K562 (cell line): ENCODE measurements around the gene TP53BP1. TPM values are rescaled to one million over a fixed set of nuclear protein-coding genes. Genes with fewer than 3 reads are reported as not detected.

Experiments used
- ARID1B ChIP-seq: fragments of 450-650 bp; IDR thresholded peaks from 2 replicates; pipeline ENCODE4 v1.6.1; 2016; ENCODE audit warnings: antibody characterized with exemption, mild to moderate bottlenecking, inconsistent platforms
- BMI1 ChIP-seq: fragments of 150-350 bp; IDR thresholded peaks from 2 replicates; pipeline ENCODE4 v1.6.1; 2014; ENCODE audit warnings: low read length
- CEBPB ChIP-seq: fragments of 450-650 bp; IDR thresholded peaks from 2 replicates; pipeline ENCODE4 v1.6.1; 2016; ENCODE audit warnings: missing genetic modification characterization, missing compliant biosample characterization
- CREM ChIP-seq: IDR thresholded peaks from 2 replicates; pipeline ENCODE4 v1.6.1; 2014; ENCODE audit warnings: antibody characterized with exemption, low read depth
- ELK3 ChIP-seq: fragments of 450-650 bp; formaldehyde crosslinking; IDR thresholded peaks from 2 replicates; pipeline ENCODE4 v1.4.0; 2020; ENCODE audit warnings: mild to moderate bottlenecking
- KDM1A ChIP-seq, 2 experiments: fragments of 450-650 bp; IDR thresholded peaks; 2 replicates each; pipeline ENCODE4 v1.6.1; 2016; ENCODE audit warnings: mild to moderate bottlenecking in 2 of 2
- MCM3 ChIP-seq: fragments of 450-650 bp; IDR thresholded peaks from 2 replicates; pipeline ENCODE4 v1.6.1; 2016
- MIER1 ChIP-seq: fragments of 450-650 bp; IDR thresholded peaks from 2 replicates; pipeline ENCODE4 v1.6.1; 2016; ENCODE audit warnings: antibody characterized with exemption, mild to moderate bottlenecking, low read depth
- OTX1 ChIP-seq: fragments of 450-650 bp; formaldehyde crosslinking; IDR thresholded peaks from 2 replicates; pipeline ENCODE4 v1.4.0; 2022; ENCODE audit warnings: mild to moderate bottlenecking
- PTTG1 ChIP-seq: fragments of 450-650 bp; IDR thresholded peaks from 2 replicates; pipeline ENCODE4 v1.6.1; 2016; ENCODE audit warnings: low read depth, mild to moderate bottlenecking, missing genetic modification characterization, missing compliant biosample characterization
- RAD21 ChIP-seq, 2 experiments: fragments of 250-450 bp in 1 of 2; fragments of 450-650 bp in 1 of 2; sonication (Bioruptor Pico) in 1 of 2; formaldehyde crosslinking in 1 of 2; IDR thresholded peaks in 1 of 2; conservative IDR thresholded peaks in 1 of 2; 2 replicates each; pipeline versions ENCODE4 v1.4.0 to v1.8.0; 2020 to 2022; ENCODE audit warnings: mild to moderate bottlenecking in 2 of 2, moderate library complexity in 1 of 2
- RAD51 ChIP-seq: fragments of 450-650 bp; IDR thresholded peaks from 2 replicates; pipeline ENCODE4 v1.7.1; 2016; ENCODE audit warnings: low read depth, mild to moderate bottlenecking, borderline replicate concordance
- UBTF ChIP-seq, 2 experiments: IDR thresholded peaks; 2 replicates each; pipeline ENCODE4 v1.6.1; 2012; ENCODE audit warnings: improper control_type of control experiment in 2 of 2, low read depth in 2 of 2, low read length in 2 of 2, borderline replicate concordance in 1 of 2
- ZKSCAN3 ChIP-seq: fragments of 250-450 bp; sonication (Bioruptor Pico); IDR thresholded peaks from 2 replicates; pipeline ENCODE4 v1.4.0; 2020
- ZNF143 ChIP-seq: sonication (generic); formaldehyde crosslinking; IDR thresholded peaks from 2 replicates; pipeline ENCODE4 v1.9.0; 2022; ENCODE audit warnings: mild to moderate bottlenecking, missing genetic modification reagents
- ZNF778 ChIP-seq: fragments of 450-650 bp; formaldehyde crosslinking; IDR thresholded peaks from 2 replicates; pipeline ENCODE4 v1.4.0; 2020; ENCODE audit warnings: mild to moderate bottlenecking, moderate library complexity
- polyA plus RNA-seq, 8 experiments: library from polyadenylated mRNA; depleted of rRNA in 4 of 8; stranded (reverse) in 5 of 8; unstranded in 3 of 8; fragments of >200 nt; fragmentation: Nextera tagmentation in 2 of 8; fragmentation: Illumina TruSeq in 1 of 8; extraction: Ambion mirVana in 2 of 8; extraction: Trizol in 1 of 8; gene quantifications; 2 replicates each; pipeline versions ENCODE4 v1.2.1 to v1.2.3, GENCODE V29; 2011 to 2014; ENCODE audit warnings: inconsistent platforms in 1 of 8, missing spikeins in 1 of 8
- total RNA-seq, 7 experiments: library from RNA; depleted of rRNA in 6 of 7; stranded (reverse); fragments of >200 nt in 6 of 7; fragmentation: Illumina TruSeq in 2 of 7; extraction: Trizol in 2 of 7; gene quantifications; 2 replicates each; pipeline versions ENCODE4 v1.2.1 to v1.2.3, GENCODE V29; 2011 to 2021; ENCODE audit warnings: low replicate concordance in 1 of 7
- TF ChIP-seq, protein P1 (sequence below): fragments of 200-800 bp; sonication (Bioruptor generic); IDR thresholded peaks from 2 replicates; pipeline ENCODE4 v1.6.1; 2016; ENCODE audit warnings: missing genetic modification characterization, missing compliant biosample characterization
- TF ChIP-seq, protein P2 (sequence below): fragments of 450-650 bp; IDR thresholded peaks from 2 replicates; pipeline ENCODE4 v1.6.1; 2016; ENCODE audit warnings: low read depth, mild to moderate bottlenecking, moderate library complexity

The TP53BP1 gene
- total and polyA plus RNA-seq, 9 of the 15 experiments (the other 6 are each of a cell fraction or from before 2014, with no cell fraction given): 5.7 to 63.3 (median 30.9) TPM

DNA sequence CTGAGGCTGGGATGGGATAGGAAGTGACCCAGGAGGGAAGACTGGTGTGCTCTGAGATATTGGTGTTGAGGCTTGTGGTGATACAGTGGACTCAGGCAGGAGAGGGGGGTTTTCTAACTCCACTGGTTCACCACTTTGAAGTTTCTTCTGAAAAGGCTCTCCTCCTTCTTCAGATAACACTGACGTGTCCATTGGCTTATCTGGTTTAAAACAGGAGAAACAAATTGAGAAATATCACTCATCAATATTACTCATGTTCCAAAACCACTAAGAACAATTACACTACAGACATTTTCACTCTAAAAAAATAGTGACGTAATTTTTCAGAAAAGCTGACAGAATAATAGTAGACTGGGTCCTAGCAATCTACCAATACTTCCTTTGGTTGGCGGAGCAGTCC lies 23.1 kb downstream of the TP53BP1 start (continued):
- TF ChIP-seq, protein P1, sequence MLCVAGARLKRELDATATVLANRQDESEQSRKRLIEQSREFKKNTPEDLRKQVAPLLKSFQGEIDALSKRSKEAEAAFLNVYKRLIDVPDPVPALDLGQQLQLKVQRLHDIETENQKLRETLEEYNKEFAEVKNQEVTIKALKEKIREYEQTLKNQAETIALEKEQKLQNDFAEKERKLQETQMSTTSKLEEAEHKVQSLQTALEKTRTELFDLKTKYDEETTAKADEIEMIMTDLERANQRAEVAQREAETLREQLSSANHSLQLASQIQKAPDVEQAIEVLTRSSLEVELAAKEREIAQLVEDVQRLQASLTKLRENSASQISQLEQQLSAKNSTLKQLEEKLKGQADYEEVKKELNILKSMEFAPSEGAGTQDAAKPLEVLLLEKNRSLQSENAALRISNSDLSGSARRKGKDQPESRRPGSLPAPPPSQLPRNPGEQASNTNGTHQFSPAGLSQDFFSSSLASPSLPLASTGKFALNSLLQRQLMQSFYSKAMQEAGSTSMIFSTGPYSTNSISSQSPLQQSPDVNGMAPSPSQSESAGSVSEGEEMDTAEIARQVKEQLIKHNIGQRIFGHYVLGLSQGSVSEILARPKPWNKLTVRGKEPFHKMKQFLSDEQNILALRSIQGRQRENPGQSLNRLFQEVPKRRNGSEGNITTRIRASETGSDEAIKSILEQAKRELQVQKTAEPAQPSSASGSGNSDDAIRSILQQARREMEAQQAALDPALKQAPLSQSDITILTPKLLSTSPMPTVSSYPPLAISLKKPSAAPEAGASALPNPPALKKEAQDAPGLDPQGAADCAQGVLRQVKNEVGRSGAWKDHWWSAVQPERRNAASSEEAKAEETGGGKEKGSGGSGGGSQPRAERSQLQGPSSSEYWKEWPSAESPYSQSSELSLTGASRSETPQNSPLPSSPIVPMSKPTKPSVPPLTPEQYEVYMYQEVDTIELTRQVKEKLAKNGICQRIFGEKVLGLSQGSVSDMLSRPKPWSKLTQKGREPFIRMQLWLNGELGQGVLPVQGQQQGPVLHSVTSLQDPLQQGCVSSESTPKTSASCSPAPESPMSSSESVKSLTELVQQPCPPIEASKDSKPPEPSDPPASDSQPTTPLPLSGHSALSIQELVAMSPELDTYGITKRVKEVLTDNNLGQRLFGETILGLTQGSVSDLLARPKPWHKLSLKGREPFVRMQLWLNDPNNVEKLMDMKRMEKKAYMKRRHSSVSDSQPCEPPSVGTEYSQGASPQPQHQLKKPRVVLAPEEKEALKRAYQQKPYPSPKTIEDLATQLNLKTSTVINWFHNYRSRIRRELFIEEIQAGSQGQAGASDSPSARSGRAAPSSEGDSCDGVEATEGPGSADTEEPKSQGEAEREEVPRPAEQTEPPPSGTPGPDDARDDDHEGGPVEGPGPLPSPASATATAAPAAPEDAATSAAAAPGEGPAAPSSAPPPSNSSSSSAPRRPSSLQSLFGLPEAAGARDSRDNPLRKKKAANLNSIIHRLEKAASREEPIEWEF (CRISPR knock-in tag): peak; percentile 85
- TF ChIP-seq ZNF778 (CRISPR knock-in tag): no peak
- TF ChIP-seq RAD51: no peak
- TF ChIP-seq, protein P2, sequence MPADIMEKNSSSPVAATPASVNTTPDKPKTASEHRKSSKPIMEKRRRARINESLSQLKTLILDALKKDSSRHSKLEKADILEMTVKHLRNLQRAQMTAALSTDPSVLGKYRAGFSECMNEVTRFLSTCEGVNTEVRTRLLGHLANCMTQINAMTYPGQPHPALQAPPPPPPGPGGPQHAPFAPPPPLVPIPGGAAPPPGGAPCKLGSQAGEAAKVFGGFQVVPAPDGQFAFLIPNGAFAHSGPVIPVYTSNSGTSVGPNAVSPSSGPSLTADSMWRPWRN: no peak
- TF ChIP-seq MCM3: no peak
- no peak for TF ChIP-seq UBTF (IDR thresholded peaks at IDR 0.05; ENCODE audit: borderline replicate concordance in 1 of 2, low read depth in 2 of 2, low read length in 2 of 2)
- peak; percentile 84 for TF ChIP-seq CREM
- no peak for TF ChIP-seq OTX1 (CRISPR knock-in tag)
- TF ChIP-seq CEBPB (tag): peak; percentile 44
- TF ChIP-seq ZNF143 (CRISPR knock-in tag): no peak
- no peak for TF ChIP-seq PTTG1
- TF ChIP-seq BMI1: no peak
- TF ChIP-seq ARID1B: peak; percentile 89
- no peak for TF ChIP-seq RAD21 (CRISPR knock-in tag; conservative IDR thresholded peaks at IDR 0.05 in 1 of 2, IDR thresholded peaks at IDR 0.05 in 1 of 2)
- TF ChIP-seq KDM1A (IDR thresholded peaks at IDR 0.05): no peak; a peak in 1 of 4 replicates
- TF ChIP-seq ELK3 (CRISPR knock-in tag): no peak
- no peak for TF ChIP-seq MIER1
- no peak for TF ChIP-seq ZKSCAN3 (CRISPR knock-in tag)
